CD4-positive, alpha-beta T cell treated with Interleukin-4 for 1 hour (primary cell): ENCODE measurements around the gene PARP8.
"Not testable (repeated sequence)": the region's sequence is repeated elsewhere in the genome, so short reads cannot be mapped to it uniquely, and the experiment has no call there.

Experiments
- DNase-seq, 2 donors: peaks; one replicate each; pipeline ENCODE4 v3.0.0-alpha.2; 2020 to 2022

The PARP8 gene

DNA sequence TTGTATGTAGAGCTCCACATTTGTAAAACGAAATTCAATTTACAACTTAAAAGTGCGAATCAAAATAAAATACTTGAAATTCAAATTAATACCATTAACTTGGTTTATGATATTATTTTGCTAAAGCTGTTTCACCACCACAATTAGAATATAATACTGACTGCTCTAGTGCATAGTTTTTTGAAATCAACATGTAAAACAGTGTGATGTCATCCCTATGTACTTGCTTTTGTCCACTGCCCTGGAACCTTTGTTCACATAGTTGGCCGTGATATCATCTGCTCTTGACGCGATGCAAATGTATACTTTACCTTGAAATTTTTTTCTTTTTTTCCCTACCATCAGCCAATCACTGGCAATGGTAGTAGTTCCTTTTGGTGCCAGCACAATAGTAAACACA, 125.4 kb downstream of the PARP8 start:
- DNase-seq: no peak

DNA sequence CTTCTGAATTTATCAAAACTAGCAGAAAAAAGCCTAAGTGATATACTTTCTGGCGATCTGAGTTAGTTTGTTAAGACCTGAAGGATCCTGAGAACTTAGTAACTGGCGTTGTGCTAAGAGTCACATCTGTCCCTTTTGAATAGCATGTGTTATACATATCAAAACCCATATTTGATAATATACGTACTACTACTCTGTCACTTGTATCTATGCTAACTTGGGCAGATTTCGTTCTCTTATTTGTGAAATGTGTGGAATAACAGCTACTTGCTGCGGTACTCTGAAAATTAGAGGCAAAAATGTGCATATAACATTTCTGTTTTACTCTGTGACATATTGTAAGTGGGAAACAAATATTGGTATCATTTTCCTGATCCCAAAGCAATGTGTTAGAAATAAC, 126.4 kb downstream of the PARP8 start:
- no peak for DNase-seq

DNA sequence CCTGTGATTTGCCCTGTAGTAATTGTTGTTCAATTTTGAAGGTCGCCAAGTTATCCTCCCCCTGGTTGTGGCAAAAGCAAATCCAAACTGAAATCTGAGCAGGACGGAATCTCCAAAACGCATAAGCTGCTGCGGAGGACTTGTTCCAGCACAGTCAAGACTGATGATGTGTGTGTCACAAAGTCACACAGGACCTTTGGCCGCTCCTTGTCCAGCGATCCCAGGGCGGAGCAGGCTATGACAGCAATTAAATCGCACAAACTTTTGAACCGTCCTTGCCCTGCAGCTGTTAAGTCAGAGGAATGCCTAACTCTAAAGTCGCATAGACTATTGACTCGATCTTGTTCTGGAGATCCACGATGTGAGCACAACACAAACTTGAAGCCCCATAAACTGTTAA, 128.4 kb downstream of the PARP8 start:
- no peak for DNase-seq

DNA sequence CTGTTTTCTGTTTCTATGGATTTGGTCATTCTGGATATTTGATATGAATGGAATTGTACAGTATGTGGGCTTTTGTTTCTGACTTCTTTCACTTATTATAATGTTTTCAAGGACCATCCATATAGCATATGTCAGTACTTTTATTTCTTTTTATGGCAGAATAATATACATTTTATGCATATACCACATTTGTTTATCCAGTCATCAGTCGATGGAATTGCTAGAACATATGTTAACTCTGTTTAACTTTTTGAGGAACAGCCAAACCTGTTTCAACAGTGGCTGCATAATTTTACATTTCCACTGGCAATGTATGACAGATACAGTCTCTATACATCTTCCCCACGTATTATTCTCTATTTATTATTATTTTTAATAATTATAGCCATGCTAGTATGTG, 131.6 kb downstream of the PARP8 start:
- no peak for DNase-seq

DNA sequence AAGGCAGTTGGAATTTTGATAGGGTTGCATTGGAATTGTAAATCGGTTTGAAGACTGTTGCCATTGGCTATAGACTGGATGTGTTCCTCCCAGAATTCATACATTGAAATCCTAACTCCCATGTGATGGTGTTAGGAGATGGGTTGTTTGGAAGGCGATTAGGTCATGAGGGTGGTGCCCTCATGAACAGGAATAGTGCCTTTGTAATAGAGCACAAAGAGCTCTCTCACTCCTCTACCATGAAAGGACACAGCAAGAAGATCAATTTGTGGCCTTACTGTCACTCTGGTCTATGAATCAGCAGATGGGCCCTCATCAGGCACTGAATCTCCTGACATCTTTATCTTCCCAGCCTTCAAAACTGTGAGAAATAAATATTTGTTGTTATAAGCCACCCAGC, 133.2 kb downstream of the PARP8 start:
- DNase-seq: no peak

DNA sequence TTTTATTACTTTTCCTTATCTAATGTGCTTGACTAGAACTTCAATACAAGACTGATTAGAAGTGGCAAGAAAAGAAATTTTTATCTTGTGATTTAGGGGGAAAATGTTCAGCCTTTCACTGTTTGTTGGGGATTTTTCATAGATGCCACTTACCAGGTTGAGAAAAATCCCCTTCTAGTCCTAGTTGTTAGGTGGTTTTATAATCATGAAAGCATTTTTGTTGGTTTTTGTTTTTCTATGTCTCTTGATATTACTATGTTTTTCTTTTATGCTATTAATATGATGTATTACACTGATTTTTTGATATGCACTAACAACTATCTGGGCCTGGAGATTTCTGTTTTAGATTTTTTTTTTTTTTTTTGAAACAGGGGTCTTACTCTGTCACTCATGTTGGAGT, 134.0 kb downstream of the PARP8 start:
- DNase-seq: no peak

DNA sequence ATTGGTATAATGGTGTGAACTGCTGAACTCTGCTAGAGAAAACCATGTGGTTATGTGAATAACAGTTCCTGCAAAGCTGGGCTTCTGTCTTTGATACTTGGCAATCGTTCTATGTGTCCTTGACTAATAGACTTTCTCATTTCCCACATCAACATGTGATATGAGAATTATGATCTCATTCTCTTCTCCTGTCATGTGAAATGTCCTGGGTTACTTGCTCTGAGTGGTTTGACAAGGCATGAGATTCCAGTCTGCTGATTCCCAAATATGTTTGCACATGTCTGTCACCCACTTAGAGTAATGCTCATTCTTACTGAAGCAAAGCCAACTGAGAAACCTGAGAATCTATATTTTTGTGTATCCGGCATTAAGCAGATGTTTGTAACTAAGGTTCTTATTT, 141.2 kb downstream of the PARP8 start:
- DNase-seq: no peak

DNA sequence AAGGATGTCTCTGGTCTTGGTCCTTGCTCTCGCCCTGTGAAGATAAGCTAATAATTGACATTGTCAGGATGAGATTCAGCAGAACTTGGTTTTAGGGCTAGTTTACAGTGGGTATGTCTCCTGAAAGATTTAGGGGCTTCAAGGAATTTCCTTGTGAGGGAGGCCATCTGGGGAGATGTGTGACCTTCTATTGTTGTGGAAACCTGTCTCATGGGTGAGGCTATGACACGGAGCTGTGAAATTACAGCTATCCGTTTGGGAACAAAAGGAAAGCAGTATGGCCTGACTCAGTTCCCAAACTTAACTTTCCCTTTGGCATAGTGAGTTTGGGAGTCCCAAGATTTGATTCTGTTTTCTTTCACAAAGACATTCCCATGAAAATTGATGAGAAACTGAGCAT, 142.0 kb downstream of the PARP8 start:
- no peak for DNase-seq

DNA sequence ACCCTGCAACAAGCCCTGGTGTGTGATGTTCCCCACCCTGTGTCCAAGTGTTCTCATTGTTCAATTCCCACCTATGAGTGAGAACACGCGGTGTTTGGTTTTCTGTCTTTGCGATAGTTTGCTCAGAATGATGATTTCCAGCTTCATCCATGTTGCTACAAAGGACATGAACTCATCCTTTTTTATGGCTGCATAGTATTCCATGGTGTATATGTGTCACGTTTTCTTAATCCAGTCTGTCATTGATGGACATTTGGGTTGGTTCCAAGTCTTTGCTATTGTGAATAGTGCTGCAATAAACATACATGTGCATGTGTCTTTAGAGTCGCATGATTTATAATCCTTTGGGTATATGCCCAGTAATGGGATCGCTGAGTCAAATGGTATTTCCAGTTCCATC, 145.3 kb downstream of the PARP8 start:
- DNase-seq: not testable (repeated sequence)

DNA sequence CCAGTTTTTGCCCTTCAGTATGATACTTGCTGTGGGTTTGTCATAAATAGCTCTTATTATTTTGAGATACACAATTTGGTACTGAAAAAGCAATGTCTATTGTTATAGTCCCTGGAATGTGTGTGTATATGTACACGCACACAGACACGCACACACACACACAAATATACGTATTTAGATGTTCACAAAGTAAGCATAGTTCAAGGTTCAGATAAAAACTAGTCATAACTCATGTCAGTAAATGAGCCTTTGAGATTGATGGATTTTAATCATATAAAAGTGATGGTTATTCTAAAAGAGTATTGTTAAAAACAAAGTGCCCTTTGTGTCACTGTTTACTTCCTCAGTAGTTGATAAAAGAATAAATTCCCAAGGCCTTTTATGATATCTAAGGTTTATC, 147.3 kb downstream of the PARP8 start:
- DNase-seq: no peak

DNA sequence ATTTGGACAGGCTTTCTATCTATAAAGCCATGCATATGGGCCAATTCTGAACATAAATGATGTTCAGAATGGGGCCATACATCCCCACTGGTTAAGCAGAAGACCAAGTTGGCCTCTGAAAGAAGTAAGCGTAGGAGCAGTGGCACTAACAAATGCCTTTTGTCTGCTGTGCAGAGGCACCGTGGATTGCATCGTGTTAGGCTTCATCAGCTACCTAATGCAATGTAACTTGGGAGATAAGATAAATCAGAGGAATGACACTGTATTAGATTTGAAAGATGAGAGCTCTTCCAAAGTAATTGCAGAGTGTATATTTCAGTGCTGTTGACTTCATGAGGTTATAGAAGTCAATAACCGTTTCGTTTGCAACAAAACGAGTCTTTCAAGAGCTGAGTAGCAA, 148.1 kb downstream of the PARP8 start:
- no peak for DNase-seq

DNA sequence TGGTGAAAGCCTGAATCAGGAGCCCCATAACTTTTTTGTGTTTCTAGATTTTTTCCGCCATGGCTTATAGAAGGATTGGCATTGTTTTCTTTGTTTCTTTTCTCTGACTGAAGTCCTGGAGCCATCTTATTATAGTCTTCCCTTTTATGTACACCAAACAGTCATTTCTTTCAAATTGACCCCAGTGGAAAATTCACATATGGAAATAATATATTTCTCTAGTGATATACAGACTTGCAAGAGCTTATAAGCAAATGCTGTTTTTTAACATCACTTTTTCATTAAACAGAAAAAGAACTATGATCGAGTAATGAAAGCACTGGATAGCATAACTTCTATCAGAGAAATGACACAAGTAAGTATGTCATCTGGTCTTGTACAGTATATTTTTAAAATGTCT, 155.6 kb downstream of the PARP8 start:
- no peak for DNase-seq

DNA sequence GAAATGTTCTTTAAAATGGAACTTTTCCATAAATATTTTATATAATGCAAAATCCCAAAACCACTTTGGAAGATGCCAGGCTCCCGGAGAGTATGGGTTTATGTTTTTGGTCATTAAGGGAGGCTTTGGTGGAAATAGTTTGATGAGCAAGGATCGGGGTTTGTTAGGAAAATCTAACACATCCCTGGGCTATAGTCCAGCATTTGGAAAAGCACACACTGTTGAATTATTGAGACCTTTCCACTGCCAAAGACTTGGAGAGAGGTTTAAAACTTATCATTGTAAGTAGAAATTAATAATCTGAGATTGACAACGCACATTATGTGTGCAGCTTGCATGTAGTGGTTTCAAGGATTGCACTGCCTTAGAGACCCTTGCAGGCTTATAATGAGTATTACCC, 156.3 kb downstream of the PARP8 start:
- DNase-seq: no peak

DNA sequence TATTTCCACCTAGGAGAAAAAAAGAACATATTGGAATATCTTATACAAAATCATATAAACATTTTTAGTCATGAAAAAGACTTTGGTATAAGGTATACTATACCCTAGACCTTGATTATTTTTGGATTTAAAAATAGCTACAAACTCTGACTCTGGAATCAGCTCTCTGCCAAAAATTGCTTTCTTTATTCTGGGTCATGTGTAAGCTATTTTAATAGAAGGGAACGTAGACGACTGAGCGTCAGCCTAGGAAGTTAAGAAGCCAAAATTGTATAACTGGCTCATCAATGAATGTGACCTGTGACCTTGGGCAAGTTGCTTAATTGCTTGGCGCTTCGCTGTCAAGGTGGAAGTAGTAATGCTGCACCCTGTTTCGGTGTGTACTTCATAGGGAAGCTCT, 157.1 kb downstream of the PARP8 start:
- no peak for DNase-seq

DNA sequence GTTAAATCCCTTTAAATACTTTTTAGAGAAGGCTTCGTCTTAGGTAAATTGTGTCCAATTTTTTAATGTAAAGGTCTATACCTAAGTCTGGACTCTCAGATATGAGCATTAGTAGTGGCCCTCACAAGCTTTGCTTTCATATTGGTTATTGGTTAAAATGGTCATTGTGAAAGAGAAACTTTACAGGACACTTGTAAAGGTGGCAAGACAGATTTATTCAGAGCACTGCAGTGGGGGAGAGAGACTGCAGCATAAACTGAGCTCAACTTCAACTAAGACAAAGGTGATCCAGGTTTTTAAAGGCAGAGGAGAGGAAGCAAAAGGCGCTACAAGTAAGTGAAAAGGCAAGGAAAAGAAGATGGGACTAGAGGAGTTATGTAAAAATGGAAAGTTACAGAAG, 157.7 kb downstream of the PARP8 start:
- no peak for DNase-seq

DNA sequence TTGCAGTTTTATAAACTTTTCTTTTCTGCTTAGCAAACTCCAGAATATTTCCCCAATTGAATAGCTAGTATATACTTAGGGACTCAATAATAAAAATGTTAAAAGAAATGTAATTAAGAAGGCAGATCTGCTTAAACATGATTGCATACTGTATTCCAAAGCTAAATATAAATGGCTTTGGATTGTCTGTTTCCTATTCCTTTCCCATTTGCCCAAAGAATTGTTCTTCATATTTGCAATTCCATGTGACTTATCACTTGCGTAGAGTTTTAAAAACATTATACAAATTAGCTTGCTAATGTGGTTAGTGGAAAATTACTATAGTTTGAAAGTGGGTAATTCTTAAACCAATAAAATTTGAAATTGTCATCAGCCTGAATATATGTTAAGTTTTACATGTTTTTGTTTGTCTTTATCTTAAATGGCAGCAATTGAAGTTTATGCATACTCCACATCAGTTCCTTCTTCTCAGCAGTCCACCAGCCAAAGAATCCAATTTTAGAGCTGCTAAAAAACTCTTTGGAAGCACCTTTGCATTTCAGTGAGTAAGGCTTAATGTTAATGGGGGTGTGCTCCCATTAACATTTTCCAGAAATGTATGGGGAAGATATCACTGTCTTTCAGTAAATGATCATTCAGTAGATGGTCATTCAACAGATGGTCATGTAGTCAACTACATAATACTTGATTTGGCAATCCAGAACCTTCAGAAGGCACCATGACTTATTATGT, 161.2 kb downstream of the PARP8 start:
- no peak for DNase-seq

DNA sequence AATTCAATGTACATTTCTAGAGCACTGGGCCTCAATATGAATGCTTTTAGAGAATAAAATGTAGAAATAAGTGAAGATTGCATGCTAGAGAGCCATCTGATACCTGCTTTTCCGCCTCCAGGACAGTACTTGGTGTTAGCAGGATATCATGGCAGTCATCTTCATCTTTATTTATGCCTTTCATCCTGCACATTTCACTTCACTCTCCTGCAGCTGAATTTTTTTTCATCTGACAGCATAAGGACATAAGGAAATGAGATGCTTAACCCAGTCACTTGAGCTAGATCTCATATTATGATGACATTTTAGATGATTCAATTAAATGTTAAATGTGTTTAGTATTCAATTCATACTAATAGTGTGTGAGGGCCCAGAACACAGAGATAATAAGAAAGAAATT, 162.6 kb downstream of the PARP8 start:
- DNase-seq: no peak

DNA sequence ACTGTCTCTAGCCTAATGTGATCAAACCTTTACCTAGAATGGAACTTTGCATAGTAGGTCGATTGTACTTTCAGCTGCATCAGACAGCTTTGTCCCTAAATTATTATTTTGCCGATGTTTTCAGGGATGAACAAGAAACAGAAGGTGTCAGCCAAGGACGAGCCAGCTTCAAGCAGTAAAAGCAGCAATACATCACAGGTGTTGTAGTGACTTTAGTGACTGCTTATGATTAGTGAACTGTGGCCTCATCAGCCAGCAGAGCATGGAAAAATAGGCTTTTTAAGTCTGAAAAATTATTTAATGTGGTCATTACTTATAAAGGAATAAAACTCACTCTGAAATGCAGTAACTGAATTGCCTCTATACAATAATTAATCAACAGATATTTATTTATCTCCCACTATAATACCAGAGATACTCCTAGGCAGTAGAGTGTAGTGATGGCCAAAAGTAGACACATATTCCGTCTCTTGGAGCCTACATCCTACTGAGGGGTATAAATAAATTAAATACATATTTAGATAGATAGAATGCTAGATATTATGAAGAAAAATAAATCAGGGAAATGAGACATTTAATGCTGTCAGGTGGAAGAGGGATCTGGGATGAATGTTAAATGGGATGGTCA, 166.3 kb downstream of the PARP8 start:
- DNase-seq: no peak

DNA sequence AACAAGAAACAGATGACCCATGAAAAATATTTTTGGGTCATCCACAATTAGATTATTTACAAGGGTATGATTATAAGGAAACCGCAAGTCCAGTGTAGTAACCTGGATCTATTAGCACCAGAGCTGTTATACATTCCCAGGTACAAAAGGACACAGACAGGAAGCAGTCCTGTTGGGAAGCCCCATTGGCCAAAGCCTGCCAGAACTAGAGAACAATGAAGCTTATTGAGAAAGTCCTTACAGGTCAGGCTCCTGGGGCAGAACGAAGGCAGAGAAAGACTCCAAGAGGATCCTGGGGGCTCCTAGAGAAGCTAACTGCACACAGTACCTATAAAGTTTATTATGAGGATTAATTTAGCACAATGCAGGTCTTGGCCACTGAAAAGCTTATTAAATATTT, 169.9 kb downstream of the PARP8 start:
- DNase-seq: no peak

DNA sequence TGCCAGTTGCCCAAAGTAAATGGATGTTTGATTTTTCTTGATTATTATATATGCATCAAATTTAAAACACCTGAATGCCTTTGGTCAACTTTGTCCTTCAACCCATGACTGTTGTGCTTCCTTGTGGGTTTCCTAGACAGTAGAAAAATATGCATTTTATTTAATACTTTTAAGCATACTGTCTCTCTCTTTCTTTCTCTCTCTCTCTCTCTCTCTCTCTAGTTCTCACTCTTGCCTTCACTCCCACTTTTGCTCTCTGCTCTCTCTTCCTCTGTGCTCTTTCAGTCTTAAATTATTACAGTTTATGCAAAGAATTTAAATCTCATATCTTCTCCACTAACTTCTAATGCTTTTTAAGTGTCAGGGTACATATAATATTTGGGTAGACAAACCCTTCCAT, 173.0 kb downstream of the PARP8 start:
- no peak for DNase-seq

DNA sequence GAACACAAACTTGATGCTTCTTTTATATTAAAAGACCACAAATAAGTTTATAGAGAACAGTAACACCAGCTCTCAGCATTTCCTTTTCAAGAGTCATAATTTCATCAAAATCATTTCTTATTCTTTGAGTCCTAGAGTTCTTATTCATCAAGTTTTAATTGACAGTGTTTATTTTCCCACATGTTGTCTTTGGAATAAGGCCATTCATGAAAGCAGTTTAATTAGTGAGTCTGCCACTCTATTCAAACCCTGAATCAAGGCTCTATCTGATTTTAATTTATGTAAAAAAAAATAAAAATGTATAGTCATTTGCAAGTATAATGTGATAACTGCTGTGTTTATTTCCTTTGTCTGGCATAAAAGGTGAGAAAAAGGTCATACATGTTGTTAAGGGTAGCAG, 176.7 kb downstream of the PARP8 start:
- no peak for DNase-seq

DNA sequence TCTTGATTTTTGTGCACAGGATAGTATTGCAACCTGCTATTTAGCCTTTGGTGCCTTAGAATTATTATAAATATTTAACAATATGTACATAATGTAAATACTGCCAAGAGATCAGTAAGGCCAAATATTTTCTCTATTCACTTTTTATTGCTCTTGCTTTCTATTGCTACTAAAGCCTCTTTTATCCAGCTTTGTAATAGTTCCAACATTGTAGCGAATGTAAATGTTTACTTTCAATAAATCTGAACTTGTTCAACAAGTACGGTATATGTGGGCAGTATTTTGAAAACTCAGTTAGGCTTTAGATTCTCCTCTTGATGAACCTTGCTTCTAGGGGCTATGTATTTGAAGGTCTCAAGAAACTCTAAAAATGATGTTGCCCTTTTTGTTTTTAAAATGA, 179.8 kb downstream of the PARP8 start:
- no peak for DNase-seq

DNA sequence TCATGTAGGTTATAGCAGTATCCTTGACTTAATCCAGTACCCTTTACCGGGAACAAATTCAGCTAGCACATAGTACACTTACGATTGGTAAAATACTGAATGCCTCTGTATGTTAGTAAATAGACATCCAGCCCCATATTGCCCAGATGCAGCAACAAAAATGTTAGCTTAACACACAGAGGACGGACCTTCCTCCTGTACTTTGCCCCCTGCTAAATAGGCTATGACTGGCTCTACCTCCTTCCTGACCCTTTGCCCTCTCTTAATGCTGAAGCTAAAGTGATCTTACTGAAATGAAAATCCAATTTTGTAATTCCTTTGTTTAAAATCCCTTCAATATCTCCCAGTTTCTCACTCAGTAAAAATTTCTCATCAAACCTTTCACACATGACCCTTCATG, 183.1 kb downstream of the PARP8 start:
- DNase-seq: no peak

DNA sequence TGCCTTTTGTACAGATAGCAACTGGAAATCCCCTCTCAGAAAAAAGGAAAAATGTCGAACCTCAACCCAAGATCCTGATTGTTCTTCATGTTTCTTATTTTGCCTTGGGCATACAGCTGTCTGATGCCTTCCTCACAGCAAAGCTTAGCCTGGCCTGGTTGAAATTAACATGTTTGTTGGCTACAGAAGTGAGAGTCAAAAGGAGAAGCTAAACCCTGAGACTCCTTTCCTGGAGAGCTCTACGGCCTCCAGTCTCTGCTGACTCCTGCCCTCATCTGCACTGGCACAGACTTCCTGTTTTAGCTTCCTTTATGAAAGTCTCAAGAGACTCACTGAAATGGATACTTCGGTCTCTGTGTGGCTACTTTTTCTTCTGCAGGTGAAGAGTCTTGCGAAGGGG, 186.7 kb downstream of the PARP8 start:
- peak; percentile 14 to 67 for DNase-seq

DNA sequence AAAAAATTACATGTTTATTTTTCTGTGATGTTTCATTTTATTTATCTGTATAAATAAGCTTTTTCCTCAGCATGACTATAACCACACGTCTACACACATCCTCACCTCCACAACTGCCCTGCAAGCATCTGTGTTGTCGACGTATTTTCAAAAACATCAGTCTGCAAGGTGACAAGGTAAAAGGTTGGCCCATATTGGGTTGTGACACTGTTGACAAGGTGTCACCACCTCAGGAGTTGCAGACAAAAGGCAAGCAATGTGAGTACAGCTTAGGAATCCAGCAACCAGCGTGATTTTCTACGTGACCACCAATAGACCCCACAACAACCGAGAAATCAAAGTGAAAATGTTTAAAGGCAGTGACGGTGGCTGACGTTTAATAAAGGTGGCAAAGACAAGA, 187.6 kb downstream of the PARP8 start:
- DNase-seq: no peak
